IMR-90 (cell line): ENCODE data around the gene OR7C2.

Experiments
- BHLHE40 ChIP-seq: fragments of 150-350 bp; IDR thresholded peaks from 2 replicates; pipeline ENCODE4 v1.6.1; 2016; ENCODE audit warnings: mild to moderate bottlenecking, low read depth, low read length
- CEBPB ChIP-seq: IDR thresholded peaks from 2 replicates; pipeline ENCODE4 v1.6.1; 2012; ENCODE audit warnings: low read depth, low read length, improper control_type of control experiment
- CHD1 ChIP-seq: IDR thresholded peaks from 2 replicates; pipeline ENCODE4 v1.6.1; 2012; ENCODE audit warnings: low read depth, low read length, improper control_type of control experiment
- CTCF ChIP-seq: conservative IDR thresholded peaks from 2 replicates; pipeline ENCODE4 v1.5.1; 2012; ENCODE audit warnings: mild to moderate bottlenecking, low read depth, low read length, improper control_type of control experiment
- MAZ ChIP-seq: IDR thresholded peaks from 2 replicates; pipeline ENCODE4 v1.6.1; 2012; ENCODE audit warnings: low read depth, mild to moderate bottlenecking, low read length, improper control_type of control experiment, moderate library complexity, borderline replicate concordance
- MXI1 ChIP-seq: IDR thresholded peaks from 2 replicates; pipeline ENCODE4 v1.6.1; 2012; ENCODE audit warnings: low read depth, mild to moderate bottlenecking, low read length, moderate library complexity, borderline replicate concordance
- NFE2L2 ChIP-seq: fragments of 150-350 bp; IDR thresholded peaks from 2 replicates; pipeline ENCODE4 v1.6.1; 2016; ENCODE audit warnings: low read depth, mild to moderate bottlenecking, low read length
- POLR2A ChIP-seq: IDR thresholded peaks from 2 replicates; pipeline ENCODE4 v1.6.1; 2012; ENCODE audit warnings: mild to moderate bottlenecking, low read depth, low read length
- RAD21 ChIP-seq: IDR thresholded peaks from 2 replicates; pipeline ENCODE4 v1.6.1; 2012; ENCODE audit warnings: low read length, improper control_type of control experiment
- RCOR1 ChIP-seq: IDR thresholded peaks from 2 replicates; pipeline ENCODE4 v1.6.1; 2012; ENCODE audit warnings: mild to moderate bottlenecking, low read length, improper control_type of control experiment; ENCODE audit not compliant: insufficient replicate concordance
- RFX5 ChIP-seq: IDR thresholded peaks from 2 replicates; pipeline ENCODE4 v1.8.0; 2012; ENCODE audit warnings: low read depth, mild to moderate bottlenecking, low read length, moderate library complexity
- USF2 ChIP-seq: fragments of 150-350 bp; IDR thresholded peaks from 2 replicates; pipeline ENCODE4 v1.6.1; 2017; ENCODE audit warnings: mild to moderate bottlenecking, antibody characterized with exemption, low read length, low read depth

DNA sequence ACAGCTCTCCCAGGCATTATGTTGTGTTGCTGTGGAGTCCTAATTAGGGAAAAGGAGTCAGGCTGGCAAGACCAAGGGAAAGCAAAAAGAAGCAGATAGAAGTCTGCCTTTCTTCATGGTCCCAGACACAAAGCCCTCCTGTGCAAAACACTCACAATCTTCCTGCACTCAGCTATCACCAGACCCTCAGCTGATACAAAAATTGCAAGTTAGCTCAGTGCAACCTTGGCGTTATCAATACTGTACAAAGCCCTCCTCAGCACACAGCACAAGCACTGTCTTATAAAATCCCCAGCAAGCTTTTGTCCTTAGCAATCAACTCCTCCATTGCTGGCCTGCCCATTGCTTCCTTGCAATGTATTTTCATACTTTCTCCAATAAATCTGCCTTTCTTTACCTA lies 3.2 kb downstream of the OR7C2 start:
- no peak for TF ChIP-seq CTCF
- TF ChIP-seq NFE2L2, result no peak
- TF ChIP-seq MAZ, result no peak
- no peak for TF ChIP-seq RAD21
- TF ChIP-seq BHLHE40, result no peak
- no peak for TF ChIP-seq RFX5
- no peak for TF ChIP-seq MXI1
- no peak for TF ChIP-seq CEBPB
- no peak for TF ChIP-seq POLR2A
- TF ChIP-seq CHD1, result no peak
- no peak for TF ChIP-seq RCOR1
- no peak for TF ChIP-seq USF2
